Activated CD4-positive, alpha-beta T cell treated with anti-CD3 and anti-CD28 coated beads, Interleukin-2, Interleukin-6, amounts not matched to agents 100 ng/mL and 50 ng/mL, durations not matched to agents 16 hours and 8 hours (primary cell): Measurements from ENCODE around the gene EOLA1.

ENCODE experiments used
- DNase-seq: peaks from one replicate; pipeline ENCODE4 v3.0.0-alpha.2; 2020

The EOLA1 gene

GRCh38 chrX:149540621-149541520 lies at the start of gene EOLA1:
TSS of gene EOLA1 (plus strand) at chrX:149541012. CDS start at chrX:149545631, 4,619 bp downstream.
- DNase-seq, result peak; percentile 92

- no peak for DNase-seq
Measured at GRCh38 chrX:149491812-149492211, 49.0 kb upstream of the EOLA1 start.

GRCh38 chrX:149493567-149494562 lies 46.9 kb upstream of the EOLA1 start:
- no peak for DNase-seq

- DNase-seq, result no peak
Measured at GRCh38 chrX:149494844-149495565, 45.8 kb upstream of the EOLA1 start.

DNA sequence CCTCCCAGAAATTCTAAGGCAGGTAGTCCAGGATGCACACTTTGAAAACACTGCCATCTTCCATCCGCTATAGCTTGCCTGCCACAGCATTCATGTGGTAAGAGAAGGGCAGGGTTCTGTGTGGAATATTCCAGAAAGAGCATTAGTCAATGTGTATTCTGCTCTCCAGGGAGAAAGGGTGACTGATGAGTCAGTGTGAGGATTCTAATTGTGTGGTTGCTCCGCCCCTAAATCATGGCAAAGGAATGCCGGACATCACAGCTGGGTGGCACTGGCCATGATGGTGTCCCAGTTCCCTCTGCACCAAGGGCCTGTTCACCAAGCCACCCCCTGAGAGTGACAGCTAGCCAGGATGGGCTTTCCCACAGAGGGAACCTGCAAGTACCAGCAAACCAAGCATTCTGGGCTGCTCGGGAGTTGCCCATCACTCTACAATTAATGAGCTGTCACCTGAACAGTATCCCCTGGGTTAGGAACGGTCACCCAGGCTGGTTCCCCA lies 45.2 kb upstream of the EOLA1 start:
- DNase-seq, result no peak

GRCh38 chrX:149497054-149497453 lies 43.8 kb upstream of the EOLA1 start:
- DNase-seq, result no peak

DNA sequence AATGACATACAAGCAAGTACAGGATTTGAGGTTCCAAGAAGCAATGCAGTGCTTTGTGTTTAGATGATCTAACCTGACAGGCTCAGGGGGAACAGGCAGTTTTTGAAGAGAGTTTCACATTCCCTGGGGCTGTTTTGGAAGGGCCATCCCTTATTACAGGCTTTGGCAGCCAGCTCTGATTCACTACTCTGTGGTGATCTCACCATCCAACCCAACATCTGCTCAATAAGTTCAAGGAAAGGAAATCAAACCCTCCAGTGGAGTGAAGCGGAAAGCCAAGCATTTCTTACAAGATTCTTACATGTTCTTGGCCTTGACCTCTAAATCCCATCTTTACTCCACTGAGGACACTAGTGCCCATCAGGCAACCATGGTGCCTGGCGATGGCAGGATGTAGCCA lies 43.2 kb upstream of the EOLA1 start:
- no peak for DNase-seq

DNA sequence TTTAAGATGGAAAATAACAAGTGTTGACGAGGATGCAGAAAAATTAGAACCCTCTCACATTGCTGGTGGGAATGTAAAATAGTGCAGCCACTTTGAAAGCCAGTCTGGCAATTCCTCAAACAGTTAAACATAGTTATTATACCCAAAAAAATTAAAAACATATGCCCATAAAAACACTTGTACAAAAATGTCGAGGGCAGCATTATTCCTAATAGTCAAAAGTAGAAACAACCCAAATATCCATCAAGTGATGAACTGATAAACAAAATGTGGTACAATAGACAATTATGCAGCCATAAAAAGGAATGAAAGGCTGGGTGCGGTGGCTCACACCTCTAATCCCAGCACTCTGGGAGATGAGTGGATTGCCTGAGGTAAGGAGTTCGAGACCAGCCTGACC lies 42.0 kb upstream of the EOLA1 start:
- DNase-seq, result no peak

DNA sequence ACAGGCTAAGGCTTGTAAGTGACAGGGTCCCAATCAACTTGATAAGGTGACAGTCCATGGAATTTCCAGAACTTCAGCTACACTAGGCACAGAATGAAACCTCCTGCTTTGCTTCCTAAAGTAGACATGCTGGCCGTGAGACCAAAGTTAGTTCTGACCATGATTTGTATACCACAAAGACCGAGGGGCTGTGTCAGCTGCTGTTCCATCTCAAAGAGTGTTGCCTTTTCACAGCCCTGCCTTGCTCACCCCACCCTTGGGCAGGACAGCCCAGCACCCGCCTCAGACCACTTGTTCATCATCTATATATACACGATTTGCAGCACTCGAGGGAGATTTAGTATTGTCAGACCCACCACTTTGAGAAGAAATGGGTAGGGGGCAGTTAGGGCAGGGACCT lies 41.0 kb upstream of the EOLA1 start:
- DNase-seq, result no peak

DNA sequence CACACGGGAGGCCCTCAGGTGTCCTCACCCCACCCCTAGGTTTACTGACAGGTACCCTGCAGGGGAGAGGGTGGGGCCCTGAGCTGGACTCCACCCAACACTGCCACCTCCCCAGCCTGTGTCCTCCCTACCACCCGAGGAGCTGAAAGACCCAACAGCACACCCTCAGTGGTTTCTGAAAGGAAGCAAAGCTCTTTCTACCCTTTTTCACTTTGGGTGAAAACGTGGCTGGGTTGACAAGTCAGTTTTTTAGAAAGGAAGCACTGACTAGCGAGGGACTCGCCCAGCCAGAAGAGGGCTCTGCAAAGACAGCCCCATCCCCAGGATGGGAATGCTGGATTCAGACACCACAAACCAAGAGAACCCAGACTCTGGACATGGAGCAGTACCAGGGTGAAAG lies 37.9 kb upstream of the EOLA1 start:
- DNase-seq, result peak; percentile 41

GRCh38 chrX:149503446-149503845 lies 37.4 kb upstream of the EOLA1 start:
- peak; percentile 79 for DNase-seq

- peak; percentile 83 for DNase-seq
Measured at GRCh38 chrX:149504226-149504914, 36.4 kb upstream of the EOLA1 start.

DNA sequence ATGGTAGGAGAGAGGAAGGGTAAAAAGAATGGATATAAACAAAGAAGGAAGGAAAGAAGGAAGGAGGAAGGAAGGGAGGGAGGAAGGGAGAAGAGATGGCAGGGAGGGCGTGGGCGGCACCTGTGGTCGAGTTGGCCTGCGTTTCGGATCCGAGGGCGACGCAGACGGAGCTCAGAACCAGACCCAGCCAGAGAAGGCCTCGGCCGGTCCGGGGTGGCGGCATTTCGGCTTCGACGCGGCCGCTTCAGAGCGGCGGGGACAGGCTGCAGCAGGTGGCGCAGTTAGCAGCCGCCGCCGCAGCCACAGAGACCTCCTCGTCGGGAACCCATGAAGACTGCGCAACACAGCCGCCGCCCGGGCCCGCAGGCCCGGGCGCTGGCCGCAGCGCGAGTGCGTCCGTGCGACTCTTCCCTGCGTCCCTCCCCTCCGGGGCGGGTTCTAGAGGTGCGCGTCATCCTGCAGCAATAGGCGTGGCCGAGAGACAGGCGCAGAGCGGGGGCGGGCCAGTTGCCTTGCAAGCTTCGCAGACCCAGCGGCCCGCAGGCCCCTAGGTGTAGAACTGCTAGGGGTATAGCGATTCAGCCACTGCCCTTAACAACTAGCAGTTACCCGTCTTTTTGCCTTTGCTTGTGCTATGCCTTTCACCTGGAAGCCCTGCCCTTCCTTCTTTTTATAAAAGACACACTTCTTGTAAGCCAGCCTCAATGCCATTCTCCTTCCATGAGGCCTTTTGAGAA lies 35.7 kb upstream of the EOLA1 start, which contains the start of gene IDS:
Gene IDS, minus strand, starts transcription at position 392 of the 737 bp plus-strand sequence. Its CDS starts 169 bp downstream, at position 223.
- peak; percentile 90 for DNase-seq

- DNase-seq, result no peak
Measured at GRCh38 chrX:149505671-149506070, 35.1 kb upstream of the EOLA1 start.

DNA sequence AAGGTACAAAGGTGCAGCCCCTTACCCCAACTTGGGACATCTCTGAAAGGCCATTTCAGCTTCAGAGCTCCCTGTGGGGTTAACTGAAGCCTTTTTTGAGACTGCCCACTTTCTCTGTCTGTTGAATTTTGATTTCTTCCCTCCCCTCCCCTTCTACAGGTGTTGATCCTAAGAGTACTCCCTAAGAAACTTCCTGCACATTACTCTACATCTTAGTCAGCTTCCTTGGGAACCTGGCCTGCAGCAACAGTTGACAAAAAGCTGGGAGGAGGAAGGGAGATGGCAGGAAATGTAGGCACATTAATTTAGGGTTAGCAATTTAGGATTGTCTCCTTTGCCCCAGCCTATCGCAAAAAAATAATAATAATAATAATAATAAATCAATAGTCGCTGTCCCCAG lies 34.5 kb upstream of the EOLA1 start:
- DNase-seq, result no peak

- no peak for DNase-seq
Measured at GRCh38 chrX:149508467-149508866, 32.3 kb upstream of the EOLA1 start.

- DNase-seq, result no peak
Measured at GRCh38 chrX:149510386-149510785, 30.4 kb upstream of the EOLA1 start.

DNA sequence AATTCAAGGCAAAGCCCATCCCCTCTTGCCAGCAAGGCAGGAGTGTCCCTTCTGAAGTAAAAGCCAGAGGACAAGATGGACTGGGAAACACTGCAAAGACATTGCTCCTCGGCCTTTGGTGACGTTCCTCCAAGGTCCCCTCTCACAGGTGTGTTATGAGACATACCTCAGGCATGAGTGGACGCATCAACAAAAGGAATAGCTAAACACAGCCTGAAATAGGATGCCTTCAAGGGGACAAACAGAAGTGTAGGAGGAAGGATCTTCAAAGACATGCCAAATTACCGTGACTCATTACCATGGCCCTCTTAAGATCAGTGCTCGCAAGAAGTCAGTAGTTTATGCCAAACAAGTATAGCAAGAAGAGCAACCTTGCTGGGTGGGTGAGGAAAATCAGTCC lies 29.7 kb upstream of the EOLA1 start:
- no peak for DNase-seq

DNA sequence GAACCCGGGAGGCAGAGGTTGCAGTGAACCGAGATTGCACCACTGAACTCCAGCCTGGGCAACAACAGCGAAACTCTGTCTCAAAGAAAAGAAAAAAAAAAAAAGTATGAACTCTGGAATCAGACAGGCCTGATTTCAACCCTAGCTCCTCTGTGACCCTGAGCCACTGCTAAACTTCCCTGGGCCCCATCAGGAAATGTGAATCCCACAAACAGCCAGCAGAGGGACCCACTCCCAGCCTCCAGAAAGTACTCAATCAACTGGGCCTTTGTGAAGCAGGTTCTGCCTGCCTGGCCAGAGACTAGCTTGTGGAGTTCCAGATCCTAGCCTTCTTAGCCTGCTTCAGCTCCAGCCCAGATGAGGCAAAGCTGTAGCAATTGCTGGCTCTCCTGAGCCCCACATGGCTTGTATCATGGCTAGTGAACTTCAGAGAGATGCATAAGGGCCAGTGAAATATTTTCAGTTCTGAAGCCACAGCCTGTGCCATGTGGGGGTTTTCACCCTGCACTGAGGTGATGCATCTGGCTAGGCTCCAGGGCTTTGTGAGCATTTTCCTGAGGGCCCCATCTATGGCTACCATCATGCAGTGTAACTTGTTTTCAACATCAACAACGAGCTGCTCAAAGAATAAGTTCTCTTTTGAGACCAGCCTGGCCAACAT lies 28.5 kb upstream of the EOLA1 start:
- peak; percentile 72 for DNase-seq

DNA sequence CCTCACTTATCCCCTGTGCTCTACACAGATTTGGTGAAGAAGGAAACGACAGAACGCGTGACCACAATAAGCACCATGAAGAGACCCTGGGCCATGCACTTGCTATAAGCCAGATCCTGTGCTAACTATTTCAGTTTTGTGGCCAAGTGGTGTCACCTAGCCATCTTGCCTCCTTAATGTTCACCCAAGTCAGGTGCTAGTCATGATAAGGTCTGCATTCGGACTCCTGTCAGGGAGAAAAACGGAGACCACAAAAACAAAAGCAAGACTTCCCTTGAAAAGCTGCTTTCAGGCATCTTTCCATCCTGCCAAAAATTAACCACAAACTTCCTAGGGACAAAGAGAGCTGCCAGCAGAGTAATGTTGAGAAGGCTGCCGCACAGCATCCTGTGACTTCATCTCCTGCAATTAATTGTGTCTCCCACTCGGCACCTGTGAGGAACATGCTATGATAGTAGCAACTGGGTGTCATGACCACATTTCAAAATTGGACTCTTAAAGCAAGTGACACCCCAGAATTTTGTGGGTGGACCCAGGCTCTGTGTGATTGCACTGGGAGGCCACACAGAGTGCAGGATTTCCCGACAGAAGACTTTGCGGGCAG lies 26.9 kb upstream of the EOLA1 start:
- DNase-seq, result peak; percentile 15
